Measurements from ENCODE around the gene ITK. TPM values are rescaled to one million over a fixed set of nuclear protein-coding genes. Genes with fewer than 3 reads are reported as not detected.

Gene ITK
- total RNA-seq (2022) (not detected in 2 replicates), Bru-seq, nascent RNA (not detected), BruChase-seq, experiment 1, labeled RNA remaining after a 2-hour chase (not detected), BruChase-seq, experiment 2, labeled RNA remaining after a 6-hour chase (percentile 1 among the genes with signal in this experiment)
- long read RNA-seq, result 0 reads

GRCh38 chr5:157180374-157181264 is at the start of gene ITK:
ITK (plus strand) TSS chr5:157180840; CDS start chr5:157180978, 138 bp downstream.
- no peak for DNase-seq
- Mint-ChIP-seq H3K27ac (ENCODE audit: unreplicated experiment) (no peak within 1 kb of the TSS), H3K9me3 (ENCODE audit: unreplicated experiment) (no peaks in the 10 kb centered on the region), H3K27me3 (ENCODE audit: insufficient read depth, unreplicated experiment) (peaks cover 22% of the 10 kb centered on the region), H3K36me3 (ENCODE audit: insufficient read depth, unreplicated experiment) (no peaks in the 10 kb centered on the region), H3K4me3 (ENCODE audit: unreplicated experiment) (no peak within 1 kb of the TSS), H3K4me1 (ENCODE audit: low read depth, unreplicated experiment) (no peaks in the 10 kb centered on the region)
- POLR2A ChIA-PET, result no interaction called here
- H3K36me3 ChIP-seq (ENCODE audit: control insufficient read depth, insufficient read depth, low read length), result no peaks in the 10 kb centered on the region
- no peaks in the 10 kb centered on the region; the same call in 1 of the 2 replicates for H3K9me3 ChIP-seq
- H3K27me3 ChIP-seq (replicated peaks; ENCODE audit: control insufficient read depth, insufficient read depth, low read length), result no peaks in the 10 kb centered on the region; the same call in 1 of the 2 replicates
- H3K4me3 ChIP-seq (ENCODE audit: low read depth, low read length), result no peak within 1 kb of the TSS
- H3K4me1 ChIP-seq, result no peaks in the 10 kb centered on the region
- no TSS peak for BruUV-seq (replicated peaks)
- intact Hi-C loops (cut with micrococcal nuclease; ENCODE audit: unreplicated experiment), result no loop called here
- CTCF ChIA-PET, result interaction anchor here (0.6 kb wide), 1 partner anchor 225 kb away, joined by 4 read pairs; no protein-coding TSS in a partner anchor
- no peak for TF ChIP-seq CTCF (IDR thresholded peaks at IDR 0.05; ENCODE audit: insufficient read depth in 1 of 2, low read depth in 1 of 2, low read length in 1 of 2, severe bottlenecking in 1 of 2, unreplicated experiment in 1 of 2)

- no peak for TF ChIP-seq CTCF (IDR thresholded peaks at IDR 0.05; ENCODE audit: insufficient read depth in 1 of 2, low read depth in 1 of 2, low read length in 1 of 2, severe bottlenecking in 1 of 2, unreplicated experiment in 1 of 2)
- CTCF ChIA-PET, result interaction anchor here (1.0 to 1.7 kb wide), 2 partner anchors 85 to 96 kb away, joined by 4 to 6 read pairs; no protein-coding TSS in a partner anchor
- Histone ChIP-seq H3K9me3 (no peaks in the 10 kb centered on the region), H3K4me3 (ENCODE audit: low read depth, low read length) (no peak overlapping the region), H3K27me3 (replicated peaks; ENCODE audit: control insufficient read depth, insufficient read depth, low read length) (no peaks in the 10 kb centered on the region), H3K36me3 (ENCODE audit: control insufficient read depth, insufficient read depth, low read length) (no peaks in the 10 kb centered on the region), H3K4me1 (peaks cover 17% of the 10 kb centered on the region; the same call in 1 of the 2 replicates)
- Mint-ChIP-seq H3K27ac (ENCODE audit: unreplicated experiment) (no peak overlapping the region), H3K27me3 (ENCODE audit: insufficient read depth, unreplicated experiment) (no peaks in the 10 kb centered on the region), H3K4me1 (ENCODE audit: low read depth, unreplicated experiment) (peaks cover 14% of the 10 kb centered on the region), H3K36me3 (ENCODE audit: insufficient read depth, unreplicated experiment) (peaks cover 2% of the 10 kb centered on the region), H3K4me3 (ENCODE audit: unreplicated experiment) (no peak overlapping the region), H3K9me3 (ENCODE audit: unreplicated experiment) (no peaks in the 10 kb centered on the region)
- POLR2A ChIA-PET, result interaction anchor here (2.4 kb wide), 1 partner anchor 11 kb away, joined by 11 read pairs; the partner anchor contains the start of gene MED7
- peak in 1 of 2 experiments; percentile 59 for DNase-seq
- intact Hi-C loops (cut with micrococcal nuclease; ENCODE audit: unreplicated experiment), result loop anchor here (5.0 kb wide), 2 partner anchors 84 to 1514 kb away; no protein-coding TSS in a partner anchor
- BruUV-seq (replicated peaks), result no TSS peak
These were observed 49.7 kb upstream of the ITK start for GRCh38 chr5:157130925-157131324.

- no peak for DNase-seq
- no peak for TF ChIP-seq CTCF (IDR thresholded peaks at IDR 0.05; ENCODE audit: insufficient read depth in 1 of 2, low read depth in 1 of 2, low read length in 1 of 2, severe bottlenecking in 1 of 2, unreplicated experiment in 1 of 2)
- Histone ChIP-seq H3K4me1 (peaks cover 17% of the 10 kb centered on the region; the same call in 1 of the 2 replicates), H3K27me3 (replicated peaks; ENCODE audit: control insufficient read depth, insufficient read depth, low read length) (no peaks in the 10 kb centered on the region), H3K4me3 (ENCODE audit: low read depth, low read length) (no peak overlapping the region), H3K9me3 (no peaks in the 10 kb centered on the region), H3K36me3 (ENCODE audit: control insufficient read depth, insufficient read depth, low read length) (no peaks in the 10 kb centered on the region)
- ChIA-PET POLR2A (interaction anchor here (0.7 to 2.4 kb wide), 2 partner anchors 10 to 215 kb away, joined by 4 to 11 read pairs; partner anchors contain the start of gene MED7), CTCF (interaction anchor here (0.6 to 2.0 kb wide), 10 partner anchors 10 to 711 kb away, joined by 3 to 14 read pairs (median 4); partner anchors contain the start of genes HAVCR1 and MED7)
- H3K36me3 Mint-ChIP-seq (ENCODE audit: insufficient read depth, unreplicated experiment), result peaks cover 4% of the 10 kb centered on the region
- BruUV-seq (replicated peaks), result no TSS peak
- H3K9me3 Mint-ChIP-seq (ENCODE audit: unreplicated experiment), result no peaks in the 10 kb centered on the region
- H3K4me1 Mint-ChIP-seq (ENCODE audit: low read depth, unreplicated experiment), result peaks cover 14% of the 10 kb centered on the region
- no peak overlapping the region for H3K27ac Mint-ChIP-seq (ENCODE audit: unreplicated experiment)
- no peaks in the 10 kb centered on the region for H3K27me3 Mint-ChIP-seq (ENCODE audit: insufficient read depth, unreplicated experiment)
- intact Hi-C loops (cut with micrococcal nuclease; ENCODE audit: unreplicated experiment), result loop anchor here (1.0 to 5.0 kb wide), 10 partner anchors 73 to 1515 kb away; partner anchors contain the start of gene HAVCR1
- H3K4me3 Mint-ChIP-seq (ENCODE audit: unreplicated experiment), result no peak overlapping the region
These were observed 48.4 kb upstream of the ITK start for GRCh38 chr5:157132281-157132612.
